ENCODE data around the gene GDE1. TPM values are rescaled to one million over a fixed set of nuclear protein-coding genes. Genes with fewer than 3 reads are reported as not detected.

Gene GDE1
- total RNA-seq, 1 donor from 2014 or later = 111 TPM

DNA sequence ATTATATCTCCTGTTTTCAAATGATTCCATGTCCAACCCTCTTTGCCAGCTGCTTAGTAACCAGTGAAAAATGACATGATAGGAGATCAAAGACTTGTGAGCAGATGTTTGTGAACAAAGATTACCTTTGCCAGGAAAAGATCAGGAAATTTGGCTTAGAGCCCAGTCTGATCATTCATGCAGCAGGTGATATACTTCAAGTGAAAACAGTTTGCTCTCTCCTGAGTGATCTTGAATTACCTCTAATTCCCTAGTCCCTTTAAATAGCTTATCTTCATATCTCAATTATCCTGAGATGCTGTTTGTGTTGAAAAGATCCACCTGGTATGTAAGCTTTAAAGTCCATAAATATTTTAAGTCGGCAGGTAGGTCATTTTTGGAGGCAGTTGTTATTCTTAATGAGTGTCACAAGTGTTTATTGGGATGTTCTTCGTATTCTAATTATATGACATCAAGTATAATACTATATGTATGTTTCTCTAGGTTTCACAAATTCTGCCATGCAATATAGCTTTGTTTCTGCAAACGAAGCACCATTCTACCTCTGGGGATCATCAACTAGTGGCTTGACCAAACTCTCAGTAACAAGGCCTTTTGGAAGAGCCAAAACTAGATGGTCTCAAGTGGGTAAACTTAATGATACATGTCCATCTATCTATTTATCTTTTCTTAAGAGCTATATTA lies 20.4 kb upstream of the GDE1 start:
- TF ChIP-seq CTCF (IDR thresholded peaks at IDR 0.05; ENCODE audit: insufficient read depth, low read length, severe bottlenecking) = no peak
- Histone ChIP-seq H3K4me3 (ENCODE audit: low read depth, low read length) (no peak overlapping the region), H3K36me3 (ENCODE audit: control insufficient read depth, insufficient read depth, low read length) (no peaks in the 10 kb centered on the region), H3K27me3 (ENCODE audit: control insufficient read depth, insufficient read depth, low read length) (no peaks in the 10 kb centered on the region)
- FAIRE-seq = no peak
- DNase-seq (ENCODE audit: low read depth) = peak; percentile 48

- Histone ChIP-seq H3K4me3 (ENCODE audit: low read depth, low read length) (no peak overlapping the region), H3K36me3 (ENCODE audit: control insufficient read depth, insufficient read depth, low read length) (peaks cover 3% of the 10 kb centered on the region), H3K27me3 (ENCODE audit: control insufficient read depth, insufficient read depth, low read length) (no peaks in the 10 kb centered on the region)
- TF ChIP-seq CTCF (IDR thresholded peaks at IDR 0.05; ENCODE audit: insufficient read depth, low read length, severe bottlenecking) = no peak
- no peak for DNase-seq (ENCODE audit: low read depth)
- no peak for FAIRE-seq
Observed at GRCh38 chr16:19540241-19540970, 18.5 kb upstream of the GDE1 start.

DNA sequence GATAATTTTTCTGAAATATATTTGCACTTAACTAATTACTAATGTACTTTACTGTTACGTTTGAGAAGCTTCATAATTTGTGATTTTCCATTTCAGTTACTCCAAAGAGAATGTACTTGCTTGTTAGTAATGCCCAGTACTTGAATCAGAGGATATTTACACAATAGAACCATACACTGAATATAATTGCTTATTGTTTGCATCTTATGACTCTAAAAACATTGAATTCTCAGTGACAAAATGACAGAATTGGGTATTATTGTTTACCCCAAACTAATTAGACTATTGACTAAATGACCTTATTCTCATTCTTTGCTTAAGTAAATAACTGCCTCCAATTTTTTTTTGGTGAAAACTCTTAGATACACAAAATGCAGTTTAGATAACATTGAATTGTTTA lies 10.7 kb upstream of the GDE1 start:
- no peak for DNase-seq (ENCODE audit: low read depth)
- no peak overlapping the region for H3K4me3 ChIP-seq (ENCODE audit: low read depth, low read length)
- FAIRE-seq = no peak
- peaks cover 3% of the 10 kb centered on the region for H3K36me3 ChIP-seq (ENCODE audit: control insufficient read depth, insufficient read depth, low read length)
- TF ChIP-seq CTCF (IDR thresholded peaks at IDR 0.05; ENCODE audit: insufficient read depth, low read length, severe bottlenecking) = no peak
- no peaks in the 10 kb centered on the region for H3K27me3 ChIP-seq (ENCODE audit: control insufficient read depth, insufficient read depth, low read length)

GRCh38 chr16:19528666-19529065 lies 6.8 kb upstream of the GDE1 start:
- Histone ChIP-seq H3K27me3 (ENCODE audit: control insufficient read depth, insufficient read depth, low read length) (no peaks in the 10 kb centered on the region), H3K4me3 (ENCODE audit: low read depth, low read length) (no peak overlapping the region), H3K36me3 (ENCODE audit: control insufficient read depth, insufficient read depth, low read length) (no peaks in the 10 kb centered on the region)
- no peak for TF ChIP-seq CTCF (IDR thresholded peaks at IDR 0.05; ENCODE audit: insufficient read depth, low read length, severe bottlenecking)
- DNase-seq (ENCODE audit: low read depth) (no peak), FAIRE-seq (peak; percentile 13)

DNA sequence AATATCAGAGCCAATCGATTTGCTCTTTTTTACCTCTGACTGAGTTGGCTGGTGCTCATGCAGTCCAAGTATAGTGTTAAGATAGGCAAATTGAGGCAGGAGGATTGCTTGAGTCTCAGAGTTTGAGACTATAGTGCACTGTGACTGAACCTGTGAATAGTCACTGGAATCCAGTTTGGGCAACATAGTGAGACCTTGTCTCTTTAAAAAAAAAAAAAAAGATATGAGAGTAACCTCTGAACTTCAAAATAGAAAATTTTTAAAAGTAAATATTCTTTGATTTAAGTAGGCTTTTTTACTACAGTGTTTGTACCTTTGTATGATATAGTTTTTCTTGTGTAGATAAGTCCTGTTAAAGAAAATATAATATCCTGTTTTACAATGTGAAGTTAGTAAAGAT lies 5.3 kb upstream of the GDE1 start:
- no peak overlapping the region for H3K4me3 ChIP-seq (ENCODE audit: low read depth, low read length)
- no peaks in the 10 kb centered on the region for H3K27me3 ChIP-seq (ENCODE audit: control insufficient read depth, insufficient read depth, low read length)
- no peak for TF ChIP-seq CTCF (IDR thresholded peaks at IDR 0.05; ENCODE audit: insufficient read depth, low read length, severe bottlenecking)
- no peaks in the 10 kb centered on the region for H3K36me3 ChIP-seq (ENCODE audit: control insufficient read depth, insufficient read depth, low read length)
- DNase-seq (ENCODE audit: low read depth) (no peak), FAIRE-seq (no peak)
